ENCODE measurements around the gene WT1. TPM values are rescaled to one million over a fixed set of nuclear protein-coding genes. Genes with fewer than 3 reads are reported as not detected.

The WT1 gene
- total and polyA plus RNA-seq, 2 donors (not counting 3 experiments of a cell fraction or from before 2014, with no cell fraction given): not detected

DNA sequence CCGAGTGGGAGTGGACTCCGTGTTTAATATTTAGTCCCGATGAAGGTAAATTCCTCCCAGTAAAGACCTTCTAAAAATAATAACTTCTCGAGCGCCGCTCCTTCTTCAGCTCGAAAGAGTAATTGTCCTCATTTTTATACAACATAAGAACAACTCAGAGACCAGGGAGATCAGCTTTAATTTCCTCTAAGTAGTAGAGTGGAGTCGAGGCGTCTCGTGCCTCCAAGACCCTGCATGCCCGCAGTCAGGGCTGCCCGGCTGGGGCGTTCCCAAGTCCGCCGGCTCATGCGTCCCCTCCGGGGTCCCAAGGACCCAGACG lies 7.8 kb downstream of the WT1 start:
- peaks cover 70 to 84% of the 10 kb centered on the region in 2 experiments for H3K27me3 ChIP-seq (ENCODE audit: control insufficient read depth in 2 of 2, insufficient read depth in 2 of 2, low read length in 2 of 2)
- POLR2A ChIA-PET: no interaction called here
- no peak overlapping the region for H3K4me2 ChIP-seq (ENCODE audit: insufficient read depth, low read length)
- dilution Hi-C loops (cut with MboI; ENCODE audit: extremely low pct_ligation_motif_present, low sequenced_read_pairs) (no loop called here), intact Hi-C loops (cut with micrococcal nuclease) (no loop called here)
- no TSS peak for BruUV-seq (replicated peaks)
- no peaks in the 10 kb centered on the region for H3K4me1 ChIP-seq (ENCODE audit: control insufficient read depth, extremely low read depth, insufficient read depth, low read length)
- CTCF ChIA-PET: no interaction called here
- no peak overlapping the region for H3K27ac ChIP-seq (ENCODE audit: insufficient read depth, low read depth, low read length)
- no peaks in the 10 kb centered on the region for H3K9me3 ChIP-seq (replicated peaks; ENCODE audit: control insufficient read depth, insufficient read depth, low read length)
- H3K9me1 ChIP-seq (replicated peaks; ENCODE audit: control insufficient read depth, extremely low read depth, insufficient read depth, low read length): no peaks in the 10 kb centered on the region
- H3K36me3 ChIP-seq (ENCODE audit: control insufficient read depth in 2 of 2, extremely low read depth in 1 of 2, insufficient read depth in 2 of 2, low read length in 2 of 2): no peaks in the 10 kb centered on the region
- H2AFZ ChIP-seq (ENCODE audit: low read depth, low read length): no peak overlapping the region
- H4K20me1 ChIP-seq (replicated peaks; ENCODE audit: control insufficient read depth, extremely low read depth, insufficient read depth, low read length): no peaks in the 10 kb centered on the region
- TF ChIP-seq EZH2 (IDR thresholded peaks at IDR 0.05; ENCODE audit: borderline replicate concordance, low read depth, low read length, severe bottlenecking) (peak; percentile 60), GATA2 (IDR thresholded peaks at IDR 0.05; ENCODE audit: insufficient read depth, insufficient read length, low read depth, low read length) (no peak)
- DNase-seq (ENCODE audit: low read depth, low spot score) (no peak), FAIRE-seq (no peak)
- no peak overlapping the region for H3K4me3 ChIP-seq (replicated peaks in 1 of 3; ENCODE audit: insufficient read depth in 1 of 3, low read depth in 1 of 3, low read length in 3 of 3)
- no peak overlapping the region for H3K9ac ChIP-seq (replicated peaks; ENCODE audit: extremely low read depth, insufficient read depth, low read length)
- H3K79me2 ChIP-seq (ENCODE audit: control insufficient read depth, insufficient read depth, low read length): no peaks in the 10 kb centered on the region

DNA sequence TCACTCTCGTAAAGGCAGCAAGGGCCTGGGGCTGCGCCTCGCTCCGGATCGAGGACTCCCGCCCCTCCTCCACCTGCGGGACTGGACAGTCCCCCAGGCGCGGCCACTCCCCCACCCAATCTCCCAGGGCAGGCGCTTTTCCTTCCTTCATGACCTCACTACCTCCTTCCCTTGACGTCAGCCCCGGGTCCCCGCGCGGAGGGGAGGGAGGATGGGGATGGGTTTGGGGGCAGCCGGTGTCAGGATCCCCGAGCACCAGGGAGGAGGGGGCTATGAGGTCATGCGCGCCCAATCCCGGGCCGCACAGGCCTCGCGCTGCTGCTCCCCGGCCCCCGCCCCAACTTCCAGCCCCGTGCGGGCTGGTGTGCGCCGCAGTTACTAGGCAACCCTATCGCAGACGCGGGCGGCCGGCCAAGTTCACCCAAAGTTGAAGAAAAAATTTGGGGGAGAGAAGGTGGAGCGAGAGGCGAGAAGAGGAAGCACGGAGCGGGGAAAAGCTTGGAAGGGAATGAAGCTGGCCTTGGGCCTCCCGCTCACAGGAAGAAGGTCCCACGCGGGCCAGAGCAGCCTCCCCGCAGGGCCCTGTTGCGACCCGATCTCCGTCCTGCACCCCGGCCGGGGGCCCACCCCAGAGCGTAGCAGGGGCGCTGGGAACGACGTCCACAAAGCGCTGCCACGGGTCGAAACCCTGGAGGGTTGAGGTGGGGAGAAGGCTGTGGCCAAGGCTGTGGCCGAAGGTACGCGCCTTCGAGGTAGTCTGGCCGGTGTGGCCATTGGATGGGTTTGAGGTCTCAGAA lies 8.3 kb downstream of the WT1 start:
- dilution Hi-C loops (cut with MboI; ENCODE audit: extremely low pct_ligation_motif_present, low sequenced_read_pairs): no loop called here
- H3K27me3 ChIP-seq (ENCODE audit: control insufficient read depth in 2 of 2, insufficient read depth in 2 of 2, low read length in 2 of 2): peaks cover 64 to 78% of the 10 kb centered on the region in 2 experiments
- no peaks in the 10 kb centered on the region for H3K9me3 ChIP-seq (replicated peaks; ENCODE audit: control insufficient read depth, insufficient read depth, low read length)
- no peak overlapping the region for H3K4me3 ChIP-seq (replicated peaks in 1 of 3; ENCODE audit: insufficient read depth in 1 of 3, low read depth in 1 of 3, low read length in 3 of 3)
- no peak for FAIRE-seq
- no TSS peak for BruUV-seq (replicated peaks)
- CTCF ChIA-PET: no interaction called here
- H3K36me3 ChIP-seq (ENCODE audit: control insufficient read depth in 2 of 2, extremely low read depth in 1 of 2, insufficient read depth in 2 of 2, low read length in 2 of 2): no peaks in the 10 kb centered on the region
- no peaks in the 10 kb centered on the region for H3K79me2 ChIP-seq (ENCODE audit: control insufficient read depth, insufficient read depth, low read length)
- H2AFZ ChIP-seq (ENCODE audit: low read depth, low read length): no peak overlapping the region
- H4K20me1 ChIP-seq (replicated peaks; ENCODE audit: control insufficient read depth, extremely low read depth, insufficient read depth, low read length): no peaks in the 10 kb centered on the region
- no peaks in the 10 kb centered on the region for H3K9me1 ChIP-seq (replicated peaks; ENCODE audit: control insufficient read depth, extremely low read depth, insufficient read depth, low read length)
- peak; percentile 61 for TF ChIP-seq EZH2 (IDR thresholded peaks at IDR 0.05; ENCODE audit: borderline replicate concordance, low read depth, low read length, severe bottlenecking)
- no peak for TF ChIP-seq FOS (IDR thresholded peaks at IDR 0.05; ENCODE audit: borderline replicate concordance, insufficient read depth, low read length)
- H3K27ac ChIP-seq (ENCODE audit: insufficient read depth, low read depth, low read length): no peak overlapping the region
- no peaks in the 10 kb centered on the region for H3K4me1 ChIP-seq (ENCODE audit: control insufficient read depth, extremely low read depth, insufficient read depth, low read length)
- POLR2A ChIA-PET: no interaction called here
- intact Hi-C loops (cut with micrococcal nuclease): no loop called here
- no peak overlapping the region for H3K9ac ChIP-seq (replicated peaks; ENCODE audit: extremely low read depth, insufficient read depth, low read length)
- no peak overlapping the region for H3K4me2 ChIP-seq (ENCODE audit: insufficient read depth, low read length)
- no peak for DNase-seq (ENCODE audit: low read depth, low spot score)

Data from endothelial cell of umbilical vein (primary cell).